ENCODE measurements around the gene CTDSPL.

CTDSPL gene

GRCh38 chr3:37992271-37993066 lies 130.8 kb downstream of the CTDSPL start:
- no peak for DNase-seq

- no peak for DNase-seq
Observed at GRCh38 chr3:37993067-37993455, 131.4 kb downstream of the CTDSPL start.

- no peak for DNase-seq
Observed at GRCh38 chr3:37993460-37993819, 131.8 kb downstream of the CTDSPL start.

GRCh38 chr3:37993820-37994638 lies 132.3 kb downstream of the CTDSPL start:
- no peak for DNase-seq

- DNase-seq: no peak
Observed at GRCh38 chr3:37994639-37994972, 132.9 kb downstream of the CTDSPL start.

GRCh38 chr3:37995652-37996641 lies 134.3 kb downstream of the CTDSPL start:
- DNase-seq: no peak

GRCh38 chr3:37996785-37997301 lies 135.2 kb downstream of the CTDSPL start:
- DNase-seq: peak; percentile 67

- DNase-seq: no peak
Observed at GRCh38 chr3:37997342-37997741, 135.7 kb downstream of the CTDSPL start.

GRCh38 chr3:37997791-37998370 lies 136.2 kb downstream of the CTDSPL start:
- DNase-seq: no peak

- no peak for DNase-seq
Observed at GRCh38 chr3:37999836-38000235, 138.2 kb downstream of the CTDSPL start.

- no peak for DNase-seq
Observed at GRCh38 chr3:38000242-38000916, 138.7 kb downstream of the CTDSPL start.

GRCh38 chr3:38000965-38001455 lies 139.3 kb downstream of the CTDSPL start:
- DNase-seq: no peak

- peak; percentile 43 for DNase-seq
Observed at GRCh38 chr3:38001456-38002081, 139.9 kb downstream of the CTDSPL start.

- no peak for DNase-seq
Observed at GRCh38 chr3:38002291-38002876, 140.7 kb downstream of the CTDSPL start.

GRCh38 chr3:38002940-38003339 lies 141.3 kb downstream of the CTDSPL start:
- DNase-seq: no peak

- DNase-seq: no peak
Observed at GRCh38 chr3:38003371-38003816, 141.7 kb downstream of the CTDSPL start.

GRCh38 chr3:38003817-38004414 lies 142.2 kb downstream of the CTDSPL start:
- DNase-seq: no peak

GRCh38 chr3:38004415-38005075 lies 142.9 kb downstream of the CTDSPL start:
- peak; percentile 81 for DNase-seq
